ENCODE results near the gene FDX1.

GRCh38 chr11:110468121-110468520 is 38.4 kb downstream of the FDX1 start:
- TF ChIP-seq YY1 (IDR thresholded peaks at IDR 0.05; ENCODE audit: extremely low read depth, insufficient replicate concordance, low read depth, low read length) (no peak), TCF7L2 (IDR thresholded peaks at IDR 0.05; ENCODE audit: borderline replicate concordance, extremely low read depth, insufficient read depth, insufficient read length) (no peak), MAX (IDR thresholded peaks at IDR 0.05) (no peak), SIN3A (IDR thresholded peaks at IDR 0.05; ENCODE audit: low read depth) (no peak), POLR2AphosphoS5 (IDR thresholded peaks at IDR 0.05; ENCODE audit: low read depth, low read length) (no peak), EZH2 (IDR thresholded peaks at IDR 0.05) (no peak), RAD21 (IDR thresholded peaks at IDR 0.05; ENCODE audit: low read depth) (no peak), CTCF (IDR thresholded peaks at IDR 0.05 in 2 of 3, conservative IDR thresholded peaks at IDR 0.05 in 1 of 3; ENCODE audit: borderline replicate concordance in 1 of 3, insufficient read depth in 1 of 3, low read depth in 2 of 3, low read length in 2 of 3) (no peak), REST (IDR thresholded peaks at IDR 0.05; ENCODE audit: low read depth) (no peak)

Data from HCT116 (cell line).